ENCODE measurements around the gene TBX19. TPM values are rescaled to one million over a fixed set of nuclear protein-coding genes. Genes with fewer than 3 reads are reported as not detected.

TBX19 gene
- total RNA-seq, 1 donor from 2014 or later: 0.33 TPM

- TF ChIP-seq CTCF (IDR thresholded peaks at IDR 0.05; ENCODE audit: borderline replicate concordance): no peak
- Histone ChIP-seq H3K9me3 (replicated peaks) (no peaks in the 10 kb centered on the region), H3K4me3 (no peak overlapping the region), H3K4me1 (peaks cover 5% of the 10 kb centered on the region), H3K36me3 (no peaks in the 10 kb centered on the region), H3K27me3 (ENCODE audit: low read depth) (no peaks in the 10 kb centered on the region), H3K27ac (replicated peaks) (no peak overlapping the region)
- DNase-seq: no peak
- intact Hi-C loops (cut with micrococcal nuclease): no loop called here
Observed at GRCh38 chr1:168362991-168363390, 82.3 kb downstream of the TBX19 start.

Other genes starting within 250 kb of the TBX19 start
- 2.8 TPM for gene GPR161, start 143.9 kb upstream of the TBX19 start, total RNA-seq
- gene TIPRL, start 101.9 kb upstream of the TBX19 start, total RNA-seq: 28.3 TPM
- 13.3 TPM for gene SFT2D2, start 54.9 kb upstream of the TBX19 start, total RNA-seq

All from left ventricle myocardium inferior (tissue), 1 donor.